Thymus (tissue), 11 donors: Measurements from ENCODE around the gene TM9SF4. TPM values are rescaled to one million over a fixed set of nuclear protein-coding genes. Genes with fewer than 3 reads are reported as not detected.

ENCODE experiments used
- DNase-seq, 9 donors: peaks; one replicate each; pipeline ENCODE4 v3.0.0-alpha.2; 2013; ENCODE audit warnings: low spot score in 9 of 9, low read depth in 6 of 9, missing footprints in 1 of 9
- H3K27ac ChIP-seq, 2 donors: one replicate each; pipeline ENCODE4 v1.5.1; 2013; ENCODE audit warnings: control low read depth in 1 of 2, low read depth in 1 of 2, low read length in 1 of 2, mild to moderate bottlenecking in 1 of 2, moderate library complexity in 1 of 2
- H3K27me3 ChIP-seq, 2 donors: one replicate each; pipeline ENCODE4 v1.5.1; 2013; ENCODE audit warnings: low read length in 1 of 2; ENCODE audit not compliant: control insufficient read depth in 2 of 2, insufficient read depth in 1 of 2
- H3K36me3 ChIP-seq, 2 donors: one replicate each; pipeline ENCODE4 v1.5.1; 2013; ENCODE audit warnings: low read length in 1 of 2, mild to moderate bottlenecking in 1 of 2, moderate library complexity in 1 of 2; ENCODE audit not compliant: control insufficient read depth in 2 of 2, insufficient read depth in 2 of 2
- H3K4me1 ChIP-seq, 2 donors: one replicate each; pipeline ENCODE4 v1.5.1; 2013; ENCODE audit warnings: low read length in 2 of 2; ENCODE audit not compliant: control insufficient read depth in 2 of 2, insufficient read depth in 2 of 2
- H3K4me3 ChIP-seq, 2 donors: one replicate each; pipeline ENCODE4 v1.5.1; 2013; ENCODE audit warnings: low read length in 2 of 2, control low read depth in 1 of 2, mild to moderate bottlenecking in 1 of 2
- H3K9me3 ChIP-seq, 2 donors: one replicate each; pipeline ENCODE4 v1.5.1; 2013; ENCODE audit warnings: low read length in 1 of 2, mild to moderate bottlenecking in 1 of 2; ENCODE audit not compliant: control insufficient read depth in 2 of 2, insufficient read depth in 1 of 2
- WGBS: extraction: QIAGEN DNeasy Blood & Tissue Kit; methylation state at CpG from one replicate; pipeline ENCODE4 v1.1.7; 2013; 5-methylcytosine and 5-hydroxymethylcytosine counted together
- polyA plus RNA-seq: library from polyadenylated mRNA; stranded (reverse); fragments of 200-250 nt; gene quantifications from one replicate; pipeline ENCODE4 v1.2.3, GENCODE V29; 2013
- total RNA-seq: library from RNA; stranded (reverse); fragments of 120-200 nt; gene quantifications from one replicate; pipeline ENCODE4 v1.2.4, GENCODE V29; 2013
- donor health status: healthy.

The TM9SF4 gene
- total and polyA plus RNA-seq, 2 donors = 13.6 to 18.7 TPM

- WGBS = 100% methylated on average over 2 of the region's 2 CpGs
- H3K27ac ChIP-seq = no peak overlapping the region
- H3K9me3 ChIP-seq = no peaks in the 10 kb centered on the region
- H3K4me3 ChIP-seq = no peak overlapping the region
- no peaks in the 10 kb centered on the region for H3K4me1 ChIP-seq
- H3K36me3 ChIP-seq = peaks cover 4 to 9% of the 10 kb centered on the region in 2 donors
- no peaks in the 10 kb centered on the region for H3K27me3 ChIP-seq
- DNase-seq = no peak
Observed at GRCh38 chr20:32130352-32130751, 20.8 kb downstream of the TM9SF4 start.

DNA sequence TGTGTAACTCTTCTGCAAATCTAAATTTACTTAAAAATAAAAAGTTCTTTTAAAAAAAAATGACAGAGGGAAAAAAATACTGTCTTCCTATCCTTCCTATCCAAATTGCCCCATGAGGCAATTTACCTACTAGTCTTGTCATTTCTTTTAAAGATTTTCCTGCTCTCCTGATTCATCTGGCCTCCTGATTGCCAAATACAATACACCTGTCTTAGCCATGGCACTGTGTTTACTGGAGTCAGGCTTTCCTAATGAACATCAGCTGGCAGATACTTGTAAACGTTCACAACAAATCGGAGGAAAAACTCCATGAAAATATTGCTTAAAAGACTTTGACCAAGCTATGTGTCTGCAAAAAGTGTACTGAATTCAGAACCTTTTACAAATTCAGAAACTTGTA is 21.5 kb downstream of the TM9SF4 start:
- Histone ChIP-seq H3K4me3 (no peak overlapping the region), H3K27ac (no peak overlapping the region), H3K4me1 (no peaks in the 10 kb centered on the region), H3K36me3 (peaks cover 4 to 9% of the 10 kb centered on the region in 2 donors), H3K9me3 (no peaks in the 10 kb centered on the region), H3K27me3 (no peaks in the 10 kb centered on the region)
- 95% methylated on average over 2 of the region's 2 CpGs for WGBS
- DNase-seq = no peak

DNA sequence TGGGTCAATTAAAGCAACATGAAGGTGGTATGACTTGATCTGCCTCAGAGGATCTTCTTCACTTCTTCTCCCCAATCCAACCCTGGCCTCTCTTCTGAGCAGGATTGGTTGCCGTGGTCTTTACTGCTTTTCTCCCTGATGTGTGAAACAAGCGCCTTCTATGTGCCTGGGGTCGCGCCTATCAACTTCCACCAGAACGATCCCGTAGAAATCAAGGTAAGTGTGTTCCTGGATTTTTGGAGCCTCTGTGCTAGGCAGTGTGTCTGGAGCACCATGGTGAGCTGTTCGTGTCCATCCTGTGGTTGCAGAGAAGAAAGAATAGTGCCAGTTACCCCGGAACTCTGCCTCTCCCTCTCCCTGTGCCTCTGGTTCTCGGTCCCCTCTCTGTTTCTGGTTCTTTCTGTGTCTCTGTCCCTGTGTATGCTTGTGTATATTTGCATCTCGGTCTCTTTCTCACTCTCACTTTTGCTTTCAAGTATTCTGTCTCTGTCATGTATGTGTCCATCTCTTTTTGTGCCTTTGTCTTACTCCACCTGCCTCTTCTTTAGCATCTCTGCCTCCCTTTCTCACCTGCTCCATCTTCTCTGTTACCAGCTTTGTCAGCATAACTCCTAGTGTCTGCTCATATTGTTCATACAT is 23.5 kb downstream of the TM9SF4 start:
- Histone ChIP-seq H3K36me3 (peaks cover 17 to 20% of the 10 kb centered on the region in 2 donors), H3K27ac (no peak overlapping the region), H3K9me3 (no peaks in the 10 kb centered on the region), H3K27me3 (no peaks in the 10 kb centered on the region), H3K4me3 (no peak overlapping the region), H3K4me1 (no peaks in the 10 kb centered on the region)
- WGBS = 93% methylated on average over 10 of the region's 10 CpGs
- no peak for DNase-seq

- Histone ChIP-seq H3K9me3 (no peaks in the 10 kb centered on the region), H3K27me3 (no peaks in the 10 kb centered on the region), H3K36me3 (peaks cover 20 to 30% of the 10 kb centered on the region in 2 donors), H3K4me1 (no peaks in the 10 kb centered on the region), H3K4me3 (no peak overlapping the region), H3K27ac (no peak overlapping the region)
- DNase-seq = no peak
- WGBS = 98% methylated on average over 5 of the region's 5 CpGs
Observed at GRCh38 chr20:32134026-32134425, 24.5 kb downstream of the TM9SF4 start.

DNA sequence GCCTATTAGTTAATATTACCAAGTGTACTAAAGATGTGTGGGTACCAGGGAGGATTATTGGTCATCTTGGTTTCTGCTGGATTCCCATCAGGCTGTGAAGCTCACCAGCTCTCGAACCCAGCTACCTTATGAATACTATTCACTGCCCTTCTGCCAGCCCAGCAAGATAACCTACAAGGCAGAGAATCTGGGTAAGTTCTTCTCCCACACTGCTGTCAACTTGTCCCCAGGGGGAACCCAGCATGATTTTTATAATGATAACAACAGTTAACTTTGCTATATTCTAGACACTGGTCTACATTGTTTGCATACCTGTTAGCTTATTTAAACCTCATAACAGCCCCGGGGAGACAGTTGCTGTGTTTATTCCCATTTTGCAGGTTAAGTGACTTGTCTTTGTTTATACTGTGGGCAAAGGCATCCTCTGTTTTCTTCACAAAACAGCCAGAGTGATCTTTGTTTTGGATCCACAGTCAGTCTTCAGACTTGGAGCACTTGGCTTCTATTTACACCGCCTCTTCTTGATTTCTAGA is 26.5 kb downstream of the TM9SF4 start:
- Histone ChIP-seq H3K9me3 (no peaks in the 10 kb centered on the region), H3K27ac (no peak overlapping the region), H3K27me3 (no peaks in the 10 kb centered on the region), H3K4me1 (no peaks in the 10 kb centered on the region), H3K36me3 (peaks cover 35 to 47% of the 10 kb centered on the region in 2 donors), H3K4me3 (no peak overlapping the region)
- DNase-seq = no peak
- 98% methylated on average over 3 of the region's 3 CpGs for WGBS

DNA sequence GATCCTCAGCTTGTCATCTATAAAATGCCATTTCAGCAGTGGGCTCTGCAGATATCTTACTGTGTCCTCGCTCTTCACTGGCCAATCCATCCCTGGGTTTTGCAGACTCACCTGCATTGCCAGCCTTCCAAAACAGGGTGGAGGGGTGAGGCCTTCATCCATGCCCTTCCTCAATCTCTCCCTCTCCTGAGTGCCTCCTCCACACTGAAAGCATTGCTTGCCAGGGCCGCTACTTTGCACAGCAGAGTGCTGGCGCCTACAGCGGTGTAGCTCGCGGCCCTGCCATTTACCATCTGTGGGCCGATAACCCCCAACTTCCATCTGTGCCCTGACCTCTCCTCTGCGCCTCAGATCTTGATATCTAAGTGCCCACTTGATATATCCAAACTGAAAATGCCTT is 29.4 kb downstream of the TM9SF4 start:
- Histone ChIP-seq H3K4me1 (no peaks in the 10 kb centered on the region), H3K27ac (no peak overlapping the region), H3K36me3 (peaks cover 58 to 74% of the 10 kb centered on the region in 2 donors), H3K4me3 (no peak overlapping the region), H3K27me3 (no peaks in the 10 kb centered on the region), H3K9me3 (no peaks in the 10 kb centered on the region)
- 99% methylated on average over 8 of the region's 8 CpGs for WGBS
- no peak for DNase-seq

GRCh38 chr20:32139947-32140346 is 30.4 kb downstream of the TM9SF4 start:
- H3K27ac ChIP-seq = no peak overlapping the region
- no peaks in the 10 kb centered on the region for H3K4me1 ChIP-seq
- H3K27me3 ChIP-seq = no peaks in the 10 kb centered on the region
- 95% methylated on average over 3 of the region's 3 CpGs for WGBS
- no peak for DNase-seq
- no peak overlapping the region for H3K4me3 ChIP-seq
- peaks cover 68 to 83% of the 10 kb centered on the region in 2 donors for H3K36me3 ChIP-seq
- no peaks in the 10 kb centered on the region for H3K9me3 ChIP-seq

DNA sequence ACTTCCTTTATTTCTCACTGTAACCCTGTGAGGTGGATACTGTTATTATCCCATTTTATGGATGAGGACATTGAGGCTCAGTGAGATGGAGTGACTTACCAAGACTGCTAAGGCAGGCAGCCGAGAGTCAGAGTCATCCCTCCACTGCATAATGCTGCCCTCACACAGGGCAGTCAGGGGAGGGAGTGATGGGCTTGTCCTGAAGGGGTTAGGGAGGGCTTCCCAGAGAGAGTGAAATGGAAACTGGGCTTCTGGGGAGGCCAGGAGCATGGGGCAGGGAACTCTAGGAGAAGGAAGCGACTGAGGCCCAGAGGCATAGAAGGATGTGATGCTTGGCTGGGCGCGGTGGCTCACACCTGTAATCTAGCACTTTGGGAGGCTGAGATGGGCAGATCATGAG is 31.1 kb downstream of the TM9SF4 start:
- Histone ChIP-seq H3K4me1 (no peaks in the 10 kb centered on the region), H3K4me3 (no peak overlapping the region), H3K9me3 (no peaks in the 10 kb centered on the region), H3K27me3 (no peaks in the 10 kb centered on the region), H3K27ac (no peak overlapping the region), H3K36me3 (peaks cover 75 to 90% of the 10 kb centered on the region in 2 donors)
- no peak for DNase-seq
- whole genome bisulfite sequencing = 98% methylated on average over 4 of the region's 4 CpGs

DNA sequence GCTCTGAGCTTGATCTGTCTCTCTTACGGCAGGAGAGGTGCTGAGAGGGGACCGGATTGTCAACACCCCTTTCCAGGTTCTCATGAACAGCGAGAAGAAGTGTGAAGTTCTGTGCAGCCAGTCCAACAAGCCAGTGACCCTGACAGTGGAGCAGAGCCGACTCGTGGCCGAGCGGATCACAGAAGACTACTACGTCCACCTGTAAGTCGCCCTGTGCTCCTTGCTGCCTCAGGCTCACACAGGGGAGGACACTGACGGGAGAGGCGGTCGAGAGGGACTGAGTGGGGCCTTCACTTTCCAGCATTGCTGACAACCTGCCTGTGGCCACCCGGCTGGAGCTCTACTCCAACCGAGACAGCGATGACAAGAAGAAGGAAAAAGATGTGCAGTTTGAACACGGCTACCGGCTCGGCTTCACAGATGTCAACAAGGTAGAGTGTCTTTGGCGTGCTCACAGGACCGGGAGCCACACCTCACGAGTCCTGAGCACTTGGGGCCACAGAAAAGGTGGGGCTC is 32.0 kb downstream of the TM9SF4 start:
- no peaks in the 10 kb centered on the region for H3K9me3 ChIP-seq
- 95% methylated on average over 21 of the region's 21 CpGs for whole genome bisulfite sequencing

More for the DNA sequence above, 32.0 kb downstream of the TM9SF4 start:
- Histone ChIP-seq H3K4me3 (no peak overlapping the region), H3K27me3 (no peaks in the 10 kb centered on the region), H3K4me1 (no peaks in the 10 kb centered on the region), H3K36me3 (peaks cover 82 to 93% of the 10 kb centered on the region in 2 donors), H3K27ac (no peak overlapping the region)
- DNase-seq = no peak
